ENCODE results near the gene DOK7.

DOK7 gene

GRCh38 chr4:3429651-3430050, 33.5 kb upstream of the DOK7 start:
- DNase-seq = no peak

- no peak for DNase-seq
Observed at GRCh38 chr4:3430524-3430923, 32.6 kb upstream of the DOK7 start.

GRCh38 chr4:3431446-3431993, 31.6 kb upstream of the DOK7 start:
- no peak for DNase-seq

- DNase-seq = no peak
Observed at GRCh38 chr4:3432381-3432790, 30.7 kb upstream of the DOK7 start.

GRCh38 chr4:3433138-3433869, 29.8 kb upstream of the DOK7 start:
- no peak for DNase-seq

GRCh38 chr4:3434881-3435685, 28.0 kb upstream of the DOK7 start:
- no peak for DNase-seq

- DNase-seq = no peak
Observed at GRCh38 chr4:3435686-3435956, 27.5 kb upstream of the DOK7 start.

- DNase-seq = no peak
Observed at GRCh38 chr4:3436048-3436797, 26.9 kb upstream of the DOK7 start.

GRCh38 chr4:3436798-3437581, 26.1 kb upstream of the DOK7 start:
- DNase-seq = no peak

- DNase-seq = no peak
Observed at GRCh38 chr4:3437582-3437936, 25.5 kb upstream of the DOK7 start.

GRCh38 chr4:3437998-3438846, 24.9 kb upstream of the DOK7 start:
- DNase-seq = no peak

GRCh38 chr4:3438847-3439180, 24.3 kb upstream of the DOK7 start:
- no peak for DNase-seq

- DNase-seq = no peak
Observed at GRCh38 chr4:3439391-3439790, 23.7 kb upstream of the DOK7 start.

- no peak for DNase-seq
Observed at GRCh38 chr4:3440011-3440410, 23.1 kb upstream of the DOK7 start.

GRCh38 chr4:3440979-3441500, 22.1 kb upstream of the DOK7 start:
- no peak for DNase-seq

- DNase-seq = no peak
Observed at GRCh38 chr4:3441501-3442459, 21.3 kb upstream of the DOK7 start, which contains the start of gene HGFAC. HGFAC (plus strand) TSS chr4:3441968; CDS start chr4:3442002, 34 bp downstream.

- no peak for DNase-seq
Observed at GRCh38 chr4:3442460-3442958, 20.6 kb upstream of the DOK7 start.

- DNase-seq = peak; percentile 48 to 54
Observed at GRCh38 chr4:3442959-3443749, 20.0 kb upstream of the DOK7 start.

- DNase-seq = no peak
Observed at GRCh38 chr4:3443750-3444309, 19.3 kb upstream of the DOK7 start.

All from activated CD4-positive, alpha-beta T cell treated with anti-CD3 and anti-CD28 coated beads, Interleukin-2, amount 50 U/mL, for 4 hours (primary cell).